ENCODE results near the gene OR2AT4.
"Not testable (repeated sequence)": the region's sequence is repeated elsewhere in the genome, so short reads cannot be mapped to it uniquely, and the experiment has no call there.

OR2AT4 gene

GRCh38 chr11:75114465-75114864 is 17.8 kb upstream of the OR2AT4 start:
- TF ChIP-seq CTCF (IDR thresholded peaks at IDR 0.05; ENCODE audit: low read depth, low read length), result no peak
- DNase-seq (ENCODE audit: extremely low read depth, low read depth), result no peak

- no peak for TF ChIP-seq CTCF (IDR thresholded peaks at IDR 0.05; ENCODE audit: low read depth, low read length)
- no peak for DNase-seq (ENCODE audit: extremely low read depth, low read depth)
These were observed 16.4 kb upstream of the OR2AT4 start for GRCh38 chr11:75113030-75113429.

GRCh38 chr11:75112200-75112599 is 15.5 kb upstream of the OR2AT4 start:
- TF ChIP-seq CTCF (IDR thresholded peaks at IDR 0.05; ENCODE audit: low read depth, low read length), result no peak

GRCh38 chr11:75107187-75107586 is 10.5 kb upstream of the OR2AT4 start:
- no peak for TF ChIP-seq CTCF (IDR thresholded peaks at IDR 0.05; ENCODE audit: low read depth, low read length)
- DNase-seq (ENCODE audit: extremely low read depth, low read depth), result no peak

More at GRCh38 chr11:75112200-75112599, 15.5 kb upstream of the OR2AT4 start:
- DNase-seq (ENCODE audit: extremely low read depth, low read depth), result no peak

- DNase-seq (ENCODE audit: extremely low read depth, low read depth), result not testable (repeated sequence)
These were observed 9.4 kb upstream of the OR2AT4 start for GRCh38 chr11:75105967-75106681.

GRCh38 chr11:75105462-75105925 is 8.8 kb upstream of the OR2AT4 start:
- TF ChIP-seq CTCF (IDR thresholded peaks at IDR 0.05; ENCODE audit: low read depth, low read length), result no peak
- no peak for DNase-seq (ENCODE audit: extremely low read depth, low read depth)

- no peak for TF ChIP-seq CTCF (IDR thresholded peaks at IDR 0.05; ENCODE audit: low read depth, low read length)
- DNase-seq (ENCODE audit: extremely low read depth, low read depth), result no peak
These were observed 6.8 kb upstream of the OR2AT4 start for GRCh38 chr11:75103380-75104026.
